ENCODE results near the gene DUS1L.

DNA sequence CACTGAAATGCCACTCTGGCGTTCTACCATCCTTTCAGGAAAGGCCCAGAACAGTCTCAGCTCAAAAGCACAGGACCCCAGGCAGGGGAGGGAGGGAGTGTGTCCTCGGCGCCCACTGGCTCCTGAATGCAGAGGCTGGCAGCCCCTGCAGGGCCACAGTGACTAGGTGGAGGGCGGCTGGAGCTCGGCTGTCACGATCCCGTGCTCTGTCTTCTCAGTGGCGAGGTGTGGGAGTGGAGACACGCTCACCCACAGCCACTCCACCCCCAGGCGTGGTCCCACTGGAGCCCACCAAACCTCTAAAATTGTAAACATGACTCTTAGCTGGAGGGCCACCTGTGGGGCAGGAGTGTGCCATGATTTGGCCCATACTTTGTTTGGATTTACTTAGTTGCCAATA, 48.8 kb upstream of the DUS1L start:
- TF ChIP-seq, protein P1, sequence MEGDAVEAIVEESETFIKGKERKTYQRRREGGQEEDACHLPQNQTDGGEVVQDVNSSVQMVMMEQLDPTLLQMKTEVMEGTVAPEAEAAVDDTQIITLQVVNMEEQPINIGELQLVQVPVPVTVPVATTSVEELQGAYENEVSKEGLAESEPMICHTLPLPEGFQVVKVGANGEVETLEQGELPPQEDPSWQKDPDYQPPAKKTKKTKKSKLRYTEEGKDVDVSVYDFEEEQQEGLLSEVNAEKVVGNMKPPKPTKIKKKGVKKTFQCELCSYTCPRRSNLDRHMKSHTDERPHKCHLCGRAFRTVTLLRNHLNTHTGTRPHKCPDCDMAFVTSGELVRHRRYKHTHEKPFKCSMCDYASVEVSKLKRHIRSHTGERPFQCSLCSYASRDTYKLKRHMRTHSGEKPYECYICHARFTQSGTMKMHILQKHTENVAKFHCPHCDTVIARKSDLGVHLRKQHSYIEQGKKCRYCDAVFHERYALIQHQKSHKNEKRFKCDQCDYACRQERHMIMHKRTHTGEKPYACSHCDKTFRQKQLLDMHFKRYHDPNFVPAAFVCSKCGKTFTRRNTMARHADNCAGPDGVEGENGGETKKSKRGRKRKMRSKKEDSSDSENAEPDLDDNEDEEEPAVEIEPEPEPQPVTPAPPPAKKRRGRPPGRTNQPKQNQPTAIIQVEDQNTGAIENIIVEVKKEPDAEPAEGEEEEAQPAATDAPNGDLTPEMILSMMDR (IDR thresholded peaks at IDR 0.05): no peak
- no peak for TF ChIP-seq POLR2A (IDR thresholded peaks at IDR 0.05)
